Measurements from ENCODE around the gene RDH8. TPM values are rescaled to one million over a fixed set of nuclear protein-coding genes. Genes with fewer than 3 reads are reported as not detected.

The RDH8 gene
- total RNA-seq, 1 donor from 2014 or later, result not detected

DNA sequence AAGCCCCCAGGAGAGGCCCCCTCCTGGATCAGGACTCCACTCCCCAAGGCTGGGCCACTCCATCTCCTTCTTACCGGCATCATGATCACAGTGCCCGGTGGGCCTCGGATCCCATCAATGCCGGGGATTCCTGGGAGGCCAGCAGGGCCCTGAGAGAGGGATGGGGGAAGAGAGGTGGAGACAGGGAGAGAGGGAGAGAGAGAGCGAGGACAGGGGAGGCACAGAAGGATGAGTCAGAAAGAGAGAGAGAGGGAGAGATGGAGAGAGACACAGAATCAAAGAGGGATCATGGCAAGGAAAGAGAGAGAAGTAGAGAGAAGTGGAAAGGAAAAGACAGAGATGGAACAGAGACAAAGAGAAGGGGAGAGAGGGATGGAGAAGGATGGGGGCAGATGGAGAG is 16.7 kb upstream of the RDH8 start:
- FAIRE-seq, result no peak
- peaks cover 19% of the 10 kb centered on the region for H3K27me3 Mint-ChIP-seq (ENCODE audit: low read depth, unreplicated experiment)

DNA sequence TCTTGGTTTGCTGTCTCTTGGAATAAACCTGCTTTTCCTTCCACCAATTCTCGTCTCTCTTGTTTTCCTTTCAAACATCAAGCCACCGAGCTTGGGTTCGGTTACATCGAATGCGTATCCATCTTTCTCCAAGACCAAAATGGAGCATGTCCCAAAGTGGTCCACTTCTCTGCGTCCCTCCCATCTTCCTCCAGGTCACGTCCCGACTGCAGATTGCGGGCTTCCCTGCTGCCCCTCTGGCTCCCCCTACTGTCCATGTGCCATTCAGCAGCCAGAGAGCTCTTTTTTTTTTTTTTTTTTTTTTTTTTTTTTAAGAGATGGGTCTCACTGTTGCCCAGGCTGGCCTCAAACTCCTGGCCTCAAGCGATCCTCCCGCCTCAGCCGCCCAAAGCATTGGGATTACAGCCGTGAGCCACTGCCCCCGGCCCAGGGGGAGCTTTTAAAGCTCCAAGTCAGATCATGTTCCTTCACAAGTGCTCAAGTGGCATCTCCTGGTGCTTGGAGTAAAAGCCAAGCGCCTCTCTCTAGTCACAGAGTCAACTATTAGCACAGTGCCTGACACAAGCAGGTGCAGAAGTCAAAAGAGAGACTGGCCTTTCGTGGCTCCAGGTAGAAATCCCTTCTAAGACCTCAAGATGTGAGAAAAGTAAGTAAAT is 13.0 kb upstream of the RDH8 start:
- no peak overlapping the region for H2AFZ ChIP-seq (ENCODE audit: low read depth, low read length)
- Mint-ChIP-seq H3K9me3 (ENCODE audit: unreplicated experiment) (peaks cover 2% of the 10 kb centered on the region), H3K27ac (ENCODE audit: unreplicated experiment) (no peak overlapping the region), H3K4me3 (ENCODE audit: unreplicated experiment) (no peak overlapping the region), H3K4me1 (ENCODE audit: low read depth, unreplicated experiment) (peaks cover 6% of the 10 kb centered on the region), H3K27me3 (ENCODE audit: low read depth, unreplicated experiment) (peaks cover 26% of the 10 kb centered on the region), H3K36me3 (ENCODE audit: low read depth, unreplicated experiment) (peaks cover 13% of the 10 kb centered on the region)
- H3K4me2 ChIP-seq (ENCODE audit: low read length), result no peak overlapping the region
- peaks cover 4% of the 10 kb centered on the region for H3K27me3 ChIP-seq (ENCODE audit: insufficient read depth, low read length)
- no peaks in the 10 kb centered on the region for H4K20me1 ChIP-seq (ENCODE audit: insufficient read depth, low read length)
- TF ChIP-seq, protein P1, sequence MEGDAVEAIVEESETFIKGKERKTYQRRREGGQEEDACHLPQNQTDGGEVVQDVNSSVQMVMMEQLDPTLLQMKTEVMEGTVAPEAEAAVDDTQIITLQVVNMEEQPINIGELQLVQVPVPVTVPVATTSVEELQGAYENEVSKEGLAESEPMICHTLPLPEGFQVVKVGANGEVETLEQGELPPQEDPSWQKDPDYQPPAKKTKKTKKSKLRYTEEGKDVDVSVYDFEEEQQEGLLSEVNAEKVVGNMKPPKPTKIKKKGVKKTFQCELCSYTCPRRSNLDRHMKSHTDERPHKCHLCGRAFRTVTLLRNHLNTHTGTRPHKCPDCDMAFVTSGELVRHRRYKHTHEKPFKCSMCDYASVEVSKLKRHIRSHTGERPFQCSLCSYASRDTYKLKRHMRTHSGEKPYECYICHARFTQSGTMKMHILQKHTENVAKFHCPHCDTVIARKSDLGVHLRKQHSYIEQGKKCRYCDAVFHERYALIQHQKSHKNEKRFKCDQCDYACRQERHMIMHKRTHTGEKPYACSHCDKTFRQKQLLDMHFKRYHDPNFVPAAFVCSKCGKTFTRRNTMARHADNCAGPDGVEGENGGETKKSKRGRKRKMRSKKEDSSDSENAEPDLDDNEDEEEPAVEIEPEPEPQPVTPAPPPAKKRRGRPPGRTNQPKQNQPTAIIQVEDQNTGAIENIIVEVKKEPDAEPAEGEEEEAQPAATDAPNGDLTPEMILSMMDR (IDR thresholded peaks at IDR 0.05; ENCODE audit: insufficient read depth, low read depth, low read length), result peak; percentile 88
- no peak for TF ChIP-seq EZH2 (IDR thresholded peaks at IDR 0.05; ENCODE audit: insufficient read depth, low read length)
- no peak overlapping the region for H3K4me3 ChIP-seq (ENCODE audit: insufficient read depth, low read depth, low read length)
- no peaks in the 10 kb centered on the region for H3K36me3 ChIP-seq (ENCODE audit: insufficient read depth, low read length)
- H3K4me1 ChIP-seq (ENCODE audit: insufficient read depth, low read length), result no peaks in the 10 kb centered on the region
- no peak overlapping the region for H3K27ac ChIP-seq (ENCODE audit: low read depth, low read length)
- H3K9ac ChIP-seq (ENCODE audit: low read length), result no peak overlapping the region
- DNase-seq (ENCODE audit: low read depth) (peak; percentile 23), FAIRE-seq (no peak)
- no peaks in the 10 kb centered on the region for H3K79me2 ChIP-seq (ENCODE audit: insufficient read depth, low read length)
- no peaks in the 10 kb centered on the region for H3K9me3 ChIP-seq (ENCODE audit: insufficient read depth, low read depth, low read length)

More for the DNA sequence above, 16.7 kb upstream of the RDH8 start:
- H3K36me3 ChIP-seq (ENCODE audit: insufficient read depth, low read length), result no peaks in the 10 kb centered on the region
- Mint-ChIP-seq H3K27ac (ENCODE audit: unreplicated experiment) (no peak overlapping the region), H3K36me3 (ENCODE audit: low read depth, unreplicated experiment) (peaks cover 11% of the 10 kb centered on the region), H3K4me3 (ENCODE audit: unreplicated experiment) (no peak overlapping the region), H3K9me3 (ENCODE audit: unreplicated experiment) (peaks cover 1% of the 10 kb centered on the region), H3K4me1 (ENCODE audit: low read depth, unreplicated experiment) (peaks cover 6% of the 10 kb centered on the region)
- DNase-seq (ENCODE audit: low read depth), result peak; percentile 34
- no peak overlapping the region for H3K4me2 ChIP-seq (ENCODE audit: low read length)
- H3K4me1 ChIP-seq (ENCODE audit: insufficient read depth, low read length), result no peaks in the 10 kb centered on the region
- H3K4me3 ChIP-seq (ENCODE audit: insufficient read depth, low read depth, low read length), result no peak overlapping the region
- no peaks in the 10 kb centered on the region for H3K9me3 ChIP-seq (ENCODE audit: insufficient read depth, low read depth, low read length)
- no peak overlapping the region for H2AFZ ChIP-seq (ENCODE audit: low read depth, low read length)
- no peaks in the 10 kb centered on the region for H3K79me2 ChIP-seq (ENCODE audit: insufficient read depth, low read length)
- no peak overlapping the region for H3K9ac ChIP-seq (ENCODE audit: low read length)
- H3K27ac ChIP-seq (ENCODE audit: low read depth, low read length), result no peak overlapping the region
- TF ChIP-seq, protein P1 (IDR thresholded peaks at IDR 0.05; ENCODE audit: insufficient read depth, low read depth, low read length), result no peak
- TF ChIP-seq EZH2 (IDR thresholded peaks at IDR 0.05; ENCODE audit: insufficient read depth, low read length), result no peak
- peaks cover 4% of the 10 kb centered on the region for H3K27me3 ChIP-seq (ENCODE audit: insufficient read depth, low read length)
- H4K20me1 ChIP-seq (ENCODE audit: insufficient read depth, low read length), result no peaks in the 10 kb centered on the region

DNA sequence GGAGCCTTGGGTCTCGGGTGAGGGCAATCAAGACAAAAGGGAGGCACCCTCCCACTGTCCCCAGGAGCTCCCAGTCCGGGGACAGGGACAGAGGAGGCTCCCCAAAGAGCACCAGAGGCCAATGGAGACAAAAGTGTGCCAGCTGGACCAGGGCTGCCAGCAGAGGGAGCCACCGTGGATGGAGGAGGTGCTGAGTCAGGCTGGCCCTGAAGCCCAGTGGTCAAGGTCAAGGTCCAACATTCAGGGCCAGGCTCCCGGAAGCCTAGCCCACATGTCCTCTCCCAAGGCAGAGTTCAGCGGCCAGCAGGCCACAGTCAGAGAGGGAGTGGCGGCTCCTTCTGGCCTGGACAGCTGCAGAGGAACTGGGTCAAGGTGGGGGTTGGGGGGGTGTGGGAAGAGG is 11.4 kb upstream of the RDH8 start:
- Mint-ChIP-seq H3K4me3 (ENCODE audit: unreplicated experiment) (no peak overlapping the region), H3K36me3 (ENCODE audit: low read depth, unreplicated experiment) (peaks cover 11% of the 10 kb centered on the region), H3K9me3 (ENCODE audit: unreplicated experiment) (peaks cover 4% of the 10 kb centered on the region), H3K4me1 (ENCODE audit: low read depth, unreplicated experiment) (peaks cover 6% of the 10 kb centered on the region), H3K27me3 (ENCODE audit: low read depth, unreplicated experiment) (peaks cover 23% of the 10 kb centered on the region), H3K27ac (ENCODE audit: unreplicated experiment) (no peak overlapping the region)
- DNase-seq (ENCODE audit: low read depth) (no peak), FAIRE-seq (no peak)
- Histone ChIP-seq H4K20me1 (ENCODE audit: insufficient read depth, low read length) (no peaks in the 10 kb centered on the region), H3K4me1 (ENCODE audit: insufficient read depth, low read length) (peaks cover 4% of the 10 kb centered on the region), H3K4me3 (ENCODE audit: insufficient read depth, low read depth, low read length) (no peak overlapping the region), H3K9me3 (ENCODE audit: insufficient read depth, low read depth, low read length) (no peaks in the 10 kb centered on the region), H3K27me3 (ENCODE audit: insufficient read depth, low read length) (peaks cover 4% of the 10 kb centered on the region), H3K27ac (ENCODE audit: low read depth, low read length) (no peak overlapping the region), H2AFZ (ENCODE audit: low read depth, low read length) (no peak overlapping the region), H3K79me2 (ENCODE audit: insufficient read depth, low read length) (no peaks in the 10 kb centered on the region), H3K4me2 (ENCODE audit: low read length) (no peak overlapping the region), H3K9ac (ENCODE audit: low read length) (no peak overlapping the region), H3K36me3 (ENCODE audit: insufficient read depth, low read length) (no peaks in the 10 kb centered on the region)
- TF ChIP-seq EZH2 (IDR thresholded peaks at IDR 0.05; ENCODE audit: insufficient read depth, low read length), result no peak
- TF ChIP-seq, protein P1 (IDR thresholded peaks at IDR 0.05; ENCODE audit: insufficient read depth, low read depth, low read length), result peak; percentile 8
